Erythroblast (primary cell): ENCODE measurements around the gene NPRL2.

Experiments
- GATA1 ChIP-seq: IDR thresholded peaks from 2 replicates; pipeline ENCODE4 v1.6.1; 2011; ENCODE audit warnings: low read depth, mild to moderate bottlenecking, control low read depth, low read length, moderate library complexity
- POLR2A ChIP-seq: IDR thresholded peaks from 2 replicates; pipeline ENCODE4 v1.6.1; 2011; ENCODE audit warnings: mild to moderate bottlenecking, low read length

- TF ChIP-seq POLR2A (no peak), GATA1 (no peak)
These were observed 47.4 kb downstream of the NPRL2 start, which contains the start of gene HYAL1 for GRCh38 chr3:50303013-50303815.
